ENCODE results near the gene FEZ2.

DNA sequence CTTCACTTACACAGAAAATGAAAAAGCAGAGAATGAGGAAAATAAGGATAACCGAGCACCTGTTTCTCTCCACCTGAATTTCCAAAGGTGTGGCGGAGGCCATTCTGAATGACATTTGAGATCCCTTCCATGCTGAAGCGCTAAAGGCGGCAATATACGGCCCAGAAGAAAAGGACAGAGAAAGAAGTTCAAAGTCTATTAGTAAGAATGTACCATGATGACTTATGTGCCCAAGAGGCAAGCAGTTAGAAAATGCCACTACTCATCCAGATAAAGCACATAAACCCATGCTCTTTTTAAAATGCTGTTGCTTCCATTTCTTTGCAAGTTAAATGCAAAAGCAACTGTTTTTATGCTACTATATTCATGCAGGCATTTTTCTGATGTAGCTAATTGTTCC, 37.2 kb downstream of the FEZ2 start:
- TF ChIP-seq FOXA1 (IDR thresholded peaks at IDR 0.05) (no peak), LEF1 (IDR thresholded peaks at IDR 0.05; ENCODE audit: borderline replicate concordance) (no peak), ELF4 (IDR thresholded peaks at IDR 0.05) (no peak), NFRKB (IDR thresholded peaks at IDR 0.05) (no peak), BHLHE40 (IDR thresholded peaks at IDR 0.05; ENCODE audit: borderline replicate concordance) (no peak), TARDBP (IDR thresholded peaks at IDR 0.05) (no peak), SP1 (IDR thresholded peaks at IDR 0.05) (no peak), FOXM1 (IDR thresholded peaks at IDR 0.05; ENCODE audit: borderline replicate concordance) (no peak), ARNT (IDR thresholded peaks at IDR 0.05) (no peak), SUZ12 (IDR thresholded peaks at IDR 0.05) (no peak), L3MBTL2 (conservative IDR thresholded peaks at IDR 0.05) (no peak)

Measured in HEK293T (cell line).